ENCODE results near the gene NMD3. TPM values are rescaled to one million over a fixed set of nuclear protein-coding genes. Genes with fewer than 3 reads are reported as not detected.

NMD3 gene
- total RNA-seq, 1 experiment from 2014 or later: 55.6 TPM

DNA sequence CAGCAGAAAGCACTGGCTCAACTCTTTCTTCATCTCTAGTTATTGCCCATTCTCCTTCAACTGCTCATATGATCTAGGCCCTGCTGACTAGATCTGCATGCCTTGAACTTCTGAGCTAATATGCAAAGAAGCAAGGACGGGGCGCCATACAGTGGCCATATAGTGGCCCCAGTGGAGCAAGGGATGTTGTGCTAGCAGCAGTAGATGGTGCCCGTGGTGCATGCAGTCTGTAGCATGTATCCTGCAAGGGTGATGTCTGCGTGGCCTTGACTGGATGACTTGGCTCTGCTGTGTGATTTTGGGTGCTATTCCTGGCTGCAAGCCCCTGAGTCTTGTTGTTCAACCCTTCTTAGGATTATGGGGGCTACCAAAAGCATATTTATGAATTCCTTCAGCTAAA lies 12.2 kb upstream of the NMD3 start:
- Histone ChIP-seq H2BK20ac (ENCODE audit: low read depth, low read length, poor library complexity, severe bottlenecking) (no peak overlapping the region), H2BK15ac (ENCODE audit: low read depth, low read length) (no peak overlapping the region), H2BK5ac (ENCODE audit: insufficient read length, low read length) (no peak overlapping the region), H3K79me1 (ENCODE audit: insufficient read depth, low read depth, low read length, poor library complexity, severe bottlenecking) (no peaks in the 10 kb centered on the region), H3K23ac (ENCODE audit: insufficient read length, low read depth, low read length) (no peak overlapping the region), H4K5ac (ENCODE audit: insufficient read length, low read depth, low read length) (no peak overlapping the region), H3K9me3 (ENCODE audit: control insufficient read depth, low read depth, low read length) (no peaks in the 10 kb centered on the region), H3K79me2 (ENCODE audit: insufficient read depth, low read length) (no peaks in the 10 kb centered on the region), H3K4me2 (ENCODE audit: insufficient read depth, insufficient read length, low read length) (no peak overlapping the region), H2BK12ac (ENCODE audit: insufficient read length, low read depth, low read length) (no peak overlapping the region), H3K23me2 (ENCODE audit: insufficient read length, low read depth, low read length, poor library complexity, severe bottlenecking) (no peaks in the 10 kb centered on the region), H2AFZ (ENCODE audit: low read length) (no peak overlapping the region), H3K4ac (ENCODE audit: low read depth, low read length) (no peak overlapping the region), H3K18ac (ENCODE audit: insufficient read length, low read depth, low read length) (no peak overlapping the region), H3K27ac (ENCODE audit: insufficient read length, low read depth, low read length) (no peak overlapping the region), H3K56ac (ENCODE audit: insufficient read length, low read depth, low read length) (no peak overlapping the region), H3K27me3 (ENCODE audit: insufficient read depth, low read length) (no peaks in the 10 kb centered on the region), H4K20me1 (ENCODE audit: control insufficient read depth, insufficient read depth, insufficient read length) (no peaks in the 10 kb centered on the region), H2BK120ac (ENCODE audit: low read depth, low read length, poor library complexity, severe bottlenecking) (no peak overlapping the region), H4K8ac (replicated peaks; ENCODE audit: insufficient read length, low read depth, low read length) (no peak overlapping the region), H3K4me1 (ENCODE audit: insufficient read depth, low read length) (no peaks in the 10 kb centered on the region; the same call in 1 of the 2 replicates), H3T11ph (ENCODE audit: low read length) (no peak overlapping the region), H3K9ac (ENCODE audit: extremely low read depth, insufficient read length, low read length) (no peak overlapping the region), H4K91ac (ENCODE audit: insufficient read length, low read depth, low read length) (no peak overlapping the region), H2AK5ac (ENCODE audit: insufficient read length, low read length) (no peak overlapping the region), H3K14ac (ENCODE audit: insufficient read depth, low read length) (no peak overlapping the region)
- no peaks in the 10 kb centered on the region for H3K36me3 Mint-ChIP-seq (ENCODE audit: insufficient read depth in 1 of 3, low read depth in 3 of 3)
- H3K27me3 Mint-ChIP-seq (ENCODE audit: low read depth): no peaks in the 10 kb centered on the region
- peaks cover 4 to 9% of the 10 kb centered on the region in 2 experiments; a peak in 1 of 4 replicates for H3K4me1 Mint-ChIP-seq
- H3K9me3 Mint-ChIP-seq: no peaks in the 10 kb centered on the region
- H3K27ac Mint-ChIP-seq: peak overlapping the region in 1 of 3 experiments; percentile 87; a peak in 1 of 7 replicates
- no peak for TF ChIP-seq CTCF (conservative IDR thresholded peaks at IDR 0.05)
- H3K4me3 Mint-ChIP-seq: no peak overlapping the region
- WGBS (ENCODE audit: extremely low coverage, insufficient read length, low lambda C conversion rate): no CpG with 5 or more reads among the region's 4 CpGs
- peak; percentile 32 for DNase-seq
